Loucy (cell line): ENCODE data around the gene ZCCHC2.

ENCODE experiments used
- H2AFZ ChIP-seq: fragments of 200-600 bp; sonication (generic); 2 replicates; pipeline ENCODE4 v1.6.0; 2016; ENCODE audit warnings: antibody characterized with exemption, mild to moderate bottlenecking, low read length, moderate library complexity
- H3F3A ChIP-seq: fragments of 200-600 bp; 2 replicates; pipeline ENCODE4 v1.6.0; 2016; ENCODE audit warnings: antibody characterized with exemption, low read depth, mild to moderate bottlenecking
- H3K27me3 ChIP-seq: fragments of 200-600 bp; sonication (generic); 2 replicates; pipeline ENCODE4 v1.6.1; 2014; ENCODE audit warnings: low read length, mild to moderate bottlenecking; ENCODE audit not compliant: insufficient read depth, poor library complexity, severe bottlenecking
- H3K36me3 ChIP-seq: fragments of 200-600 bp; sonication (generic); 2 replicates; pipeline ENCODE4 v1.6.1; 2016; ENCODE audit warnings: low read length; ENCODE audit not compliant: insufficient read depth
- H3K4me1 ChIP-seq: fragments of 200-600 bp; sonication (generic); 2 replicates; pipeline ENCODE4 v1.5.1; 2014; ENCODE audit warnings: low read length, mild to moderate bottlenecking; ENCODE audit not compliant: insufficient read depth, poor library complexity, severe bottlenecking
- H3K4me2 ChIP-seq: fragments of 200-600 bp; sonication (generic); 2 replicates; pipeline ENCODE4 v1.6.0; 2014; ENCODE audit warnings: antibody characterized with exemption, low read length, low read depth, mild to moderate bottlenecking; ENCODE audit not compliant: poor library complexity, severe bottlenecking
- H3K4me3 ChIP-seq: fragments of 200-600 bp; sonication (generic); 2 replicates; pipeline ENCODE4 v1.5.1; 2014; ENCODE audit warnings: low read length, mild to moderate bottlenecking, mixed read lengths; ENCODE audit not compliant: poor library complexity, severe bottlenecking
- H3K79me2 ChIP-seq: fragments of 200-600 bp; sonication (generic); 2 replicates; pipeline ENCODE4 v1.6.1; 2014; ENCODE audit warnings: low read length; ENCODE audit not compliant: insufficient read depth
- H3K9ac ChIP-seq: fragments of 200-600 bp; sonication (generic); 2 replicates; pipeline ENCODE4 v1.6.0; 2014; ENCODE audit warnings: mild to moderate bottlenecking, low read depth, low read length, moderate library complexity; ENCODE audit not compliant: poor library complexity, severe bottlenecking
- H3K9me2 ChIP-seq: fragments of 200-600 bp; sonication (generic); replicated peaks from 2 replicates; pipeline ENCODE4 v1.6.1; 2016; ENCODE audit warnings: low read depth, low read length, mixed read lengths
- H3K9me3 ChIP-seq: fragments of 200-600 bp; sonication (generic); 2 replicates; pipeline ENCODE4 v1.6.1; 2014; ENCODE audit warnings: mild to moderate bottlenecking, antibody characterized with exemption, low read length, low read depth; ENCODE audit not compliant: insufficient read depth
- H4K20me1 ChIP-seq: fragments of 200-600 bp; sonication (generic); 2 replicates; pipeline ENCODE4 v1.6.0; 2014; ENCODE audit warnings: antibody characterized with exemption, low read length, mild to moderate bottlenecking; ENCODE audit not compliant: insufficient read depth, poor library complexity, severe bottlenecking
- CTCF ChIP-seq: fragments of 200-600 bp; sonication (generic); conservative IDR thresholded peaks from 2 replicates; pipeline ENCODE4 v1.5.1; 2014; ENCODE audit warnings: mild to moderate bottlenecking, antibody characterized with exemption, low read length
- EZH2phosphoT487 ChIP-seq: fragments of 200-600 bp; IDR thresholded peaks from 2 replicates; pipeline ENCODE4 v1.6.1; 2018; ENCODE audit warnings: antibody characterized with exemption, mild to moderate bottlenecking, moderate library complexity, borderline replicate concordance

ZCCHC2 gene

GRCh38 chr18:62586781-62587487 is 64.1 kb downstream of the ZCCHC2 start:
- Histone ChIP-seq H3K27me3 (no peaks in the 10 kb centered on the region), H3K4me3 (no peak overlapping the region), H4K20me1 (no peaks in the 10 kb centered on the region), H3K79me2 (no peaks in the 10 kb centered on the region), H3K9me3 (no peaks in the 10 kb centered on the region), H3K36me3 (no peaks in the 10 kb centered on the region), H3K9ac (no peak overlapping the region), H3F3A (no peaks in the 10 kb centered on the region), H3K4me1 (peaks cover 15% of the 10 kb centered on the region), H3K9me2 (no peaks in the 10 kb centered on the region), H3K4me2 (no peak overlapping the region), H2AFZ (no peak overlapping the region)
- TF ChIP-seq EZH2phosphoT487 (no peak), CTCF (no peak)

- Histone ChIP-seq H4K20me1 (no peaks in the 10 kb centered on the region), H3K27me3 (no peaks in the 10 kb centered on the region), H3K79me2 (no peaks in the 10 kb centered on the region), H3K9ac (no peak overlapping the region), H3K4me3 (no peak overlapping the region), H3K9me2 (no peaks in the 10 kb centered on the region), H2AFZ (no peak overlapping the region), H3K9me3 (no peaks in the 10 kb centered on the region), H3K4me1 (peaks cover 15% of the 10 kb centered on the region), H3K36me3 (no peaks in the 10 kb centered on the region), H3F3A (no peaks in the 10 kb centered on the region), H3K4me2 (no peak overlapping the region)
- TF ChIP-seq EZH2phosphoT487 (no peak), CTCF (no peak)
Observed at GRCh38 chr18:62587689-62588088, 64.9 kb downstream of the ZCCHC2 start.

GRCh38 chr18:62588217-62588616 is 65.4 kb downstream of the ZCCHC2 start:
- Histone ChIP-seq H3K4me3 (no peak overlapping the region), H3K4me2 (no peak overlapping the region), H3K4me1 (peaks cover 15% of the 10 kb centered on the region), H3K27me3 (no peaks in the 10 kb centered on the region), H3F3A (no peaks in the 10 kb centered on the region), H3K9ac (no peak overlapping the region), H4K20me1 (no peaks in the 10 kb centered on the region), H2AFZ (no peak overlapping the region), H3K9me2 (no peaks in the 10 kb centered on the region), H3K36me3 (no peaks in the 10 kb centered on the region), H3K79me2 (no peaks in the 10 kb centered on the region), H3K9me3 (no peaks in the 10 kb centered on the region)
- TF ChIP-seq CTCF (no peak), EZH2phosphoT487 (no peak)
